Esophagus muscularis mucosa (tissue), 3 donors: ENCODE results near the gene ETV2.

Source experiments
- POLR2A ChIP-seq: fragments of 450-650 bp; IDR thresholded peaks from one replicate; pipeline ENCODE4 v1.6.1; 2017; ENCODE audit warnings: antibody characterized with exemption, moderate library complexity, mild to moderate bottlenecking, low read depth
- POLR2AphosphoS5 ChIP-seq, 2 donors: sonication (generic); formaldehyde crosslinking; IDR thresholded peaks; one replicate each; pipeline ENCODE4 v1.6.1; 2017; ENCODE audit warnings: antibody characterized with exemption in 2 of 2
- TF ChIP-seq, protein P1 (sequence below), 3 experiments: fragments of 200-600 bp in 2 of 3; fragments of 450-650 bp in 1 of 3; sonication (generic) in 2 of 3; IDR thresholded peaks; one replicate each; pipeline ENCODE4 v1.5.1; 2017 to 2019; ENCODE audit warnings: antibody characterized with exemption in 3 of 3, mild to moderate bottlenecking in 2 of 3, moderate library complexity in 1 of 3

DNA sequence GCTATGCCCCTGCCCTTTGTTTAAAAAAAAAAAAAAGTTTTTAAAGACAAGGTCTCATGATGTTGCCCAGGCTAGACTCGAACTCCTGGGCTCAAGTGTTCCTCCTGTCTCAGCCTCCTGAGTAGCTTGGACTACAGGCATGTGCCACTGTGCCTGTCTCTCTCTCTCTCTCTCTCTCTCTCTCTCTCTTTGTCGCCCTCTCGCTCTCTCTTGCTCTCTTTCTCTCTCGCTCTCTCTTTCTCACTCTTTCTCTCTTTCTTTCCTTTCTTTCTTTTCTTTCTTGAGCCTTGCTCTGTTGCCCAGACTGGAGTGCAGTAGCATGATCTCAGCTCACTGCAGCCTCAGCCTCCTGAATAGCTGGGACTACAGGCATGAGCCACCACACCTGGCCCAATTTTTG is 14.1 kb downstream of the ETV2 start:
- TF ChIP-seq, protein P1, sequence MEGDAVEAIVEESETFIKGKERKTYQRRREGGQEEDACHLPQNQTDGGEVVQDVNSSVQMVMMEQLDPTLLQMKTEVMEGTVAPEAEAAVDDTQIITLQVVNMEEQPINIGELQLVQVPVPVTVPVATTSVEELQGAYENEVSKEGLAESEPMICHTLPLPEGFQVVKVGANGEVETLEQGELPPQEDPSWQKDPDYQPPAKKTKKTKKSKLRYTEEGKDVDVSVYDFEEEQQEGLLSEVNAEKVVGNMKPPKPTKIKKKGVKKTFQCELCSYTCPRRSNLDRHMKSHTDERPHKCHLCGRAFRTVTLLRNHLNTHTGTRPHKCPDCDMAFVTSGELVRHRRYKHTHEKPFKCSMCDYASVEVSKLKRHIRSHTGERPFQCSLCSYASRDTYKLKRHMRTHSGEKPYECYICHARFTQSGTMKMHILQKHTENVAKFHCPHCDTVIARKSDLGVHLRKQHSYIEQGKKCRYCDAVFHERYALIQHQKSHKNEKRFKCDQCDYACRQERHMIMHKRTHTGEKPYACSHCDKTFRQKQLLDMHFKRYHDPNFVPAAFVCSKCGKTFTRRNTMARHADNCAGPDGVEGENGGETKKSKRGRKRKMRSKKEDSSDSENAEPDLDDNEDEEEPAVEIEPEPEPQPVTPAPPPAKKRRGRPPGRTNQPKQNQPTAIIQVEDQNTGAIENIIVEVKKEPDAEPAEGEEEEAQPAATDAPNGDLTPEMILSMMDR (IDR thresholded peaks at IDR 0.05): no peak
- no peak for TF ChIP-seq POLR2A
- TF ChIP-seq POLR2AphosphoS5 (IDR thresholded peaks at IDR 0.05): no peak
